ENCODE measurements around the gene FSTL4.
"Not testable (repeated sequence)": the region's sequence is repeated elsewhere in the genome, so short reads cannot be mapped to it uniquely, and the experiment has no call there.

The FSTL4 gene

GRCh38 chr5:133460172-133460758, 152.1 kb downstream of the FSTL4 start:
- FAIRE-seq (no peak), DNase-seq (ENCODE audit: insufficient read length, low spot score) (peak; percentile 56)

- FAIRE-seq (no peak), DNase-seq (ENCODE audit: insufficient read length, low spot score) (no peak)
Observed at GRCh38 chr5:133459474-133460160, 152.7 kb downstream of the FSTL4 start.

- DNase-seq (ENCODE audit: insufficient read length, low spot score): no peak
- FAIRE-seq: no peak
Observed at GRCh38 chr5:133458435-133458834, 153.9 kb downstream of the FSTL4 start.

- peak; percentile 51 for FAIRE-seq
- DNase-seq (ENCODE audit: insufficient read length, low spot score): no peak
Observed at GRCh38 chr5:133457439-133458355, 154.6 kb downstream of the FSTL4 start.

GRCh38 chr5:133456933-133457402, 155.4 kb downstream of the FSTL4 start:
- DNase-seq (ENCODE audit: insufficient read length, low spot score) (peak; percentile 61), FAIRE-seq (no peak)

- no peak for FAIRE-seq
- no peak for DNase-seq (ENCODE audit: insufficient read length, low spot score)
Observed at GRCh38 chr5:133455676-133456075, 156.7 kb downstream of the FSTL4 start.

- FAIRE-seq (no peak), DNase-seq (ENCODE audit: insufficient read length, low spot score) (no peak)
Observed at GRCh38 chr5:133454442-133454841, 157.9 kb downstream of the FSTL4 start.

- DNase-seq (ENCODE audit: insufficient read length, low spot score) (no peak), FAIRE-seq (no peak)
Observed at GRCh38 chr5:133453831-133454230, 158.5 kb downstream of the FSTL4 start.

GRCh38 chr5:133453084-133453780, 159.1 kb downstream of the FSTL4 start:
- FAIRE-seq (no peak), DNase-seq (ENCODE audit: insufficient read length, low spot score) (no peak)

- FAIRE-seq (no peak), DNase-seq (ENCODE audit: insufficient read length, low spot score) (no peak)
Observed at GRCh38 chr5:133451926-133452325, 160.4 kb downstream of the FSTL4 start.

- DNase-seq (ENCODE audit: insufficient read length, low spot score) (no peak), FAIRE-seq (peak; percentile 16)
Observed at GRCh38 chr5:133450286-133450685, 162.1 kb downstream of the FSTL4 start.

- FAIRE-seq: no peak
- DNase-seq (ENCODE audit: insufficient read length, low spot score): no peak
Observed at GRCh38 chr5:133449181-133449580, 163.2 kb downstream of the FSTL4 start.

GRCh38 chr5:133446440-133446839, 165.9 kb downstream of the FSTL4 start:
- no peak for FAIRE-seq

GRCh38 chr5:133445744-133446143, 166.6 kb downstream of the FSTL4 start:
- FAIRE-seq (no peak), DNase-seq (ENCODE audit: insufficient read length, low spot score) (no peak)

More at GRCh38 chr5:133446440-133446839, 165.9 kb downstream of the FSTL4 start:
- no peak for DNase-seq (ENCODE audit: insufficient read length, low spot score)

GRCh38 chr5:133445204-133445603, 167.1 kb downstream of the FSTL4 start:
- FAIRE-seq; DNase-seq (ENCODE audit: insufficient read length, low spot score): not testable (repeated sequence)

GRCh38 chr5:133444711-133445110, 167.6 kb downstream of the FSTL4 start:
- FAIRE-seq: no peak

GRCh38 chr5:133441166-133441815, 171.1 kb downstream of the FSTL4 start:
- DNase-seq (ENCODE audit: insufficient read length, low spot score) (no peak), FAIRE-seq (no peak)

More at GRCh38 chr5:133444711-133445110, 167.6 kb downstream of the FSTL4 start:
- DNase-seq (ENCODE audit: insufficient read length, low spot score): no peak

- peak; percentile 4 for FAIRE-seq
- no peak for DNase-seq (ENCODE audit: insufficient read length, low spot score)
Observed at GRCh38 chr5:133440467-133441115, 171.8 kb downstream of the FSTL4 start.

GRCh38 chr5:133439859-133440258, 172.5 kb downstream of the FSTL4 start:
- FAIRE-seq: no peak
- DNase-seq (ENCODE audit: insufficient read length, low spot score): no peak

- FAIRE-seq: no peak
- no peak for DNase-seq (ENCODE audit: insufficient read length, low spot score)
Observed at GRCh38 chr5:133438487-133438886, 173.9 kb downstream of the FSTL4 start.

Measured in HTR-8/SVneo (cell line).